ENCODE data around the gene HOXD3. TPM values are rescaled to one million over a fixed set of nuclear protein-coding genes. Genes with fewer than 3 reads are reported as not detected.

Gene HOXD3
- under 1 TPM in 3 of 6 experiments, not detected in 3; 0.25 to 0.38 (median 0.25) TPM for total RNA-seq (2021; fragmentation: NEBNext Ultra II Directional; extraction: Animal tissue kit (Norgen Biotek cat#: 25700))
- long read RNA-seq, result 0 reads

DNA sequence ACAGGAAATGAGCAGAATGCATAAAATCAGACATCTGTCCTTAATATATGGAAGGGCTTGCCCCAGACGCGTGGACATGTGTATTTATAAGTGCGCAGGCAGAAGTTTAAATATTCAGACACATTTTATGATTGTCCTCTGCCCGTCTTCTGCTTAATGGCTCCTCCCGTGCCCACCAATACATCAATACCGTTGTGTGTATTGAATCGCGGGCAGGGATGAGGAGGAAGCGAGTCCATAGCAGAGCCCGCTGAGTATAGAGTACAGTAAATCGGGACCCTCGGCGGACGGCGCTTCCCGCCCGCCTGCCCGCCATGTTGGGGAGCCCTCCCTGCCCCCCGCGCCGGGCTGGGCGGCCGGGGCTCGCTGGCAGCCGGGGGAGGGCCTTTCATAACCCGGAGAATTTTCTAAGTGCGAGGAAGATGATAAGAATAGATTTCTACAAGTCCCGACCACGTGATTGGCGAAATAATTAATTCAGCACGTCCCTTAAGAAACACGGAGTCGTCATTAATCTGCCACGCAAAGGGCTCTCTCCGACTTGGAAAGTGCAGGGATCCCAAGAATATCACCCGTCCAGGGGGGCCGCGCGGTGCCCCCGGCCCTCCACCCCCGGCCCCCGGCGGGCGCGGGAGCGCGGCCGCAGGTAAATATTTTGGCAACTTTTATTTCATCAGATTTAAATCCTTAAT lies at the start of gene HOXD3:
TSS of gene HOXD3 (plus strand) at position 501 of the 692 bp plus-strand sequence. CDS start 11,808 bp downstream, outside the sequence.
- Mint-ChIP-seq H3K36me3 (ENCODE audit: low read depth) (no peaks in the 10 kb centered on the region), H3K4me1 (ENCODE audit: low read depth) (peaks cover 26% of the 10 kb centered on the region), H3K27ac (no peak within 1 kb of the TSS), H3K9me3 (no peaks in the 10 kb centered on the region), H3K27me3 (ENCODE audit: insufficient read depth) (peaks cover 59% of the 10 kb centered on the region), H3K4me3 (peak within 1 kb of the TSS; percentile 71; the same call in 1 of the 2 replicates)
- TF ChIP-seq, protein P1, sequence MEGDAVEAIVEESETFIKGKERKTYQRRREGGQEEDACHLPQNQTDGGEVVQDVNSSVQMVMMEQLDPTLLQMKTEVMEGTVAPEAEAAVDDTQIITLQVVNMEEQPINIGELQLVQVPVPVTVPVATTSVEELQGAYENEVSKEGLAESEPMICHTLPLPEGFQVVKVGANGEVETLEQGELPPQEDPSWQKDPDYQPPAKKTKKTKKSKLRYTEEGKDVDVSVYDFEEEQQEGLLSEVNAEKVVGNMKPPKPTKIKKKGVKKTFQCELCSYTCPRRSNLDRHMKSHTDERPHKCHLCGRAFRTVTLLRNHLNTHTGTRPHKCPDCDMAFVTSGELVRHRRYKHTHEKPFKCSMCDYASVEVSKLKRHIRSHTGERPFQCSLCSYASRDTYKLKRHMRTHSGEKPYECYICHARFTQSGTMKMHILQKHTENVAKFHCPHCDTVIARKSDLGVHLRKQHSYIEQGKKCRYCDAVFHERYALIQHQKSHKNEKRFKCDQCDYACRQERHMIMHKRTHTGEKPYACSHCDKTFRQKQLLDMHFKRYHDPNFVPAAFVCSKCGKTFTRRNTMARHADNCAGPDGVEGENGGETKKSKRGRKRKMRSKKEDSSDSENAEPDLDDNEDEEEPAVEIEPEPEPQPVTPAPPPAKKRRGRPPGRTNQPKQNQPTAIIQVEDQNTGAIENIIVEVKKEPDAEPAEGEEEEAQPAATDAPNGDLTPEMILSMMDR (IDR thresholded peaks at IDR 0.05), result no peak
- DNase-seq, result no peak

DNA sequence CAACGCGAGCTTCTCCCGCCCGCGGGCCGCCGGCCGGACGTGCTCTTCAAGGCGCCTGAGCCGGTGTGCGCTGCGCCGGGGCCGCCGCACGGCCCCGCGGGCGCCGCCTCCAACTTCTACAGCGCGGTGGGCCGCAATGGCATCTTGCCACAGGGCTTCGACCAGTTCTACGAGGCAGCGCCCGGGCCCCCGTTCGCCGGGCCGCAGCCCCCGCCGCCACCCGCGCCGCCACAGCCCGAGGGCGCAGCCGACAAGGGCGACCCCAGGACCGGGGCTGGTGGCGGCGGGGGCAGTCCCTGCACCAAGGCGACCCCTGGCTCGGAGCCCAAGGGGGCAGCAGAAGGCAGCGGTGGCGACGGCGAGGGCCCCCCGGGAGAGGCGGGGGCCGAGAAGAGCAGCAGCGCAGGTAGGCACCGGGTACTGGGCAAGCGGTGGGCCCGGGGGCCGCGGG lies 49.4 kb upstream of the HOXD3 start:
- Mint-ChIP-seq H3K4me1 (ENCODE audit: low read depth) (peaks cover 40% of the 10 kb centered on the region), H3K36me3 (ENCODE audit: low read depth) (peaks cover 6% of the 10 kb centered on the region), H3K9me3 (no peaks in the 10 kb centered on the region), H3K4me3 (no peak overlapping the region), H3K27me3 (ENCODE audit: insufficient read depth) (peaks cover 11% of the 10 kb centered on the region), H3K27ac (no peak overlapping the region)
- no peak for DNase-seq
- TF ChIP-seq, protein P1 (IDR thresholded peaks at IDR 0.05), result no peak

DNA sequence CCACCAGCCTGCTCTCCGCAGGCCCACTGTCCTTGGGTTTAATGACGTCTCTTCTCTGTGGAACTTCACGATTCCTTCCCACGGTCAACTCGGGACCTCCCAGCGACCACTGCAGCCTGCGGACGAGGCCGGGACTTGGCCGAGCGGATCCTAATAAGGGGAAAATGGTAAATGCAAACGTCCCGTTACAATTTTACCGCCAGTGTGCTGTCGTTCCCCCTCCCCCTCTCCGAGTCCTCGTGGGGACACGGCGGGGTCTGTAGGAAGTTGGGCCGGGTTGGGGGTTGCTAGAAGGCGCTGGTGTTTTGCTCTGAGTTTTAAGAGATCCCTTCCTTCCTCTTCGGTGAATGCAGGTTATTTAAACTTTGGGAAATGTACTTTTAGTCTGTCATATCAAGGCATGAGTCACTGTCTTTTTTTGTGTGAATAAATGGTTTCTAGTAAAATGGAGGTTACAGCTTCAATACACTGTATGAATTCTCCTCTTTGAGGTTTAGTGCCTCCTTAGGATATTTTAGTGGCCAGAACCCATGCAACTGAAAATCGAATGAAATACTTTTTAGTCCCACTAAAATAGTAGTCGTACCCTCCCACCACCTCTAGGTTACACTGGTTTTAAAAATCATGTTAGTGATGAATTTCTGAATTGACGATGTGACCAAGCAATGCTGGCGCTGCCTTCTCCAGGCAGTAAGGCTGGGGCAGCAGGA lies 47.8 kb upstream of the HOXD3 start:
- Mint-ChIP-seq H3K36me3 (ENCODE audit: low read depth) (peaks cover 6% of the 10 kb centered on the region), H3K4me3 (peak overlapping the region; percentile 22; the same call in 1 of the 2 replicates), H3K4me1 (ENCODE audit: low read depth) (peaks cover 25% of the 10 kb centered on the region), H3K27me3 (ENCODE audit: insufficient read depth) (peaks cover 11% of the 10 kb centered on the region), H3K27ac (no peak overlapping the region), H3K9me3 (no peaks in the 10 kb centered on the region)
- TF ChIP-seq, protein P1 (IDR thresholded peaks at IDR 0.05), result peak; percentile 24; the same call in 1 of the 2 replicates
- DNase-seq, result no peak

DNA sequence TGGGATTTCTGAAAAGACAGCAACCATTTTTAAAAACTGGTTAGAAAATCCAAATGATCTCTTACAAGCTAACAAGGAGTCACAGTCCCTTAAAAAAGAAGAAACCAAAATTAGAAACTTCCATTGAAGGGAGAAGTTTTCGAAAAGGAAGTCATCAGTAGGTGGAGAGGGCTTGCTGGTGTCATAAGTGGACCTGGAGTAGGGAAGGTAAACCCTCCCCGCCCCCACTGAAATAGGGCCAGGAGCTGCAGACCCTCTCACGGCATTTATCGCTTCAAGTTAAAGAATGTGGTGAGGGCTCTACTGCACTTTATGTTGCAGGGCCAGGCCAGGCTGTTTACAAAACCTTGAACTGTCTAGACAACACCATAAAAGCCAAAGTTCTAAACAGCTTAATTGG lies 47.2 kb upstream of the HOXD3 start:
- Mint-ChIP-seq H3K4me3 (no peak overlapping the region), H3K4me1 (ENCODE audit: low read depth) (peaks cover 23% of the 10 kb centered on the region), H3K36me3 (ENCODE audit: low read depth) (peaks cover 6% of the 10 kb centered on the region), H3K9me3 (no peaks in the 10 kb centered on the region), H3K27me3 (ENCODE audit: insufficient read depth) (peaks cover 9% of the 10 kb centered on the region), H3K27ac (no peak overlapping the region)
- DNase-seq, result no peak
- TF ChIP-seq, protein P1 (IDR thresholded peaks at IDR 0.05), result no peak

DNA sequence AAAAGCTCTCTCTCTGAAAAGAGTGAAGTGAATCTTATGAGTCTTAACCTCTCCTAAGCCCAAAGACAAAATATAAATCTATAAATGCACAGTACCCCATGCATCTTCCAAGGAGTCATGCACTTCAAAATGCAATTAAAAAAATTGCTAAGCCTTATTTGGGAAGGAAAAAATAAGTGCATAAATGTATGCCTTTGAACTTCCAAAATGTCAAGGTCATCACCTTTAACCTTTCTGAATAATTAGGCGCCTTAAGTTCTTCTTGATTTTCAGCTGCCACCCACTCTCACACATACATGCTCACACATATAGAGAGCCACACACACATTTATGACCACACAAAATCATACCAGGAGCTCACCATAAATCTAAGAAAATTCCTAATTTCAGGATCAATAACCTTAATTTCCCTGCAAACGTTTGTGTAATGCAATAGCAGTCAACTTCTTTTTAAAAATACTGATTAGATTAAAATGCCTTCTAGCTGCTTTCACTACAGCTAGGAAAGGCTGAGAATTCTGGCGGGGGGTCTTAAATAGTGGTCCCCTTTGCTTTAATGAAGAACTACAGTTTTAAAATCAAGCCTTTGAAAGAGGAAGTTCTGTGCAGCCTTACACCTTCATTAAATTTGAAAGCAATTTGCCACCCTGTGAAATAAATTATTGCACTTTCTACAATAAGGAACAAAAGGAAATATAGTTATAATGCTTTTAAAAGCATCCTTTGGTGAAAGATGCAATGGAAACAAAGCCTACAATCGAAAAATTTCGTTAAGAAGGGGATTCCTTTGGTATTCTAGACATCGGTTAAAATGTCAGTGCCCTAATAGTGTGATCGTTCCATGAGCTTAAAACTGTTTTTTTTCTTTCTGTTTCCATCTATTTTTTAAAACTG lies 46.4 kb upstream of the HOXD3 start:
- peaks cover 6% of the 10 kb centered on the region for H3K27me3 Mint-ChIP-seq (ENCODE audit: insufficient read depth)
- H3K27ac Mint-ChIP-seq, result no peak overlapping the region
- no peaks in the 10 kb centered on the region for H3K9me3 Mint-ChIP-seq
- no peak for DNase-seq
- TF ChIP-seq, protein P1 (IDR thresholded peaks at IDR 0.05), result no peak
- H3K36me3 Mint-ChIP-seq (ENCODE audit: low read depth), result peaks cover 6% of the 10 kb centered on the region
- no peak overlapping the region for H3K4me3 Mint-ChIP-seq
- H3K4me1 Mint-ChIP-seq (ENCODE audit: low read depth), result peaks cover 17% of the 10 kb centered on the region
